GM19372 (cell line): ENCODE results near the gene UGCG.
"Not testable (repeated sequence)": the region's sequence is repeated elsewhere in the genome, so short reads cannot be mapped to it uniquely, and the experiment has no call there.

ENCODE experiments used
- ATAC-seq: cut with Tn5 transposase; IDR thresholded peaks from one replicate; pipeline ENCODE4 v1.9.1; 2021; ENCODE audit warnings: mild to moderate bottlenecking, low read depth, moderate library complexity; ENCODE audit not compliant: unreplicated experiment

The UGCG gene

DNA sequence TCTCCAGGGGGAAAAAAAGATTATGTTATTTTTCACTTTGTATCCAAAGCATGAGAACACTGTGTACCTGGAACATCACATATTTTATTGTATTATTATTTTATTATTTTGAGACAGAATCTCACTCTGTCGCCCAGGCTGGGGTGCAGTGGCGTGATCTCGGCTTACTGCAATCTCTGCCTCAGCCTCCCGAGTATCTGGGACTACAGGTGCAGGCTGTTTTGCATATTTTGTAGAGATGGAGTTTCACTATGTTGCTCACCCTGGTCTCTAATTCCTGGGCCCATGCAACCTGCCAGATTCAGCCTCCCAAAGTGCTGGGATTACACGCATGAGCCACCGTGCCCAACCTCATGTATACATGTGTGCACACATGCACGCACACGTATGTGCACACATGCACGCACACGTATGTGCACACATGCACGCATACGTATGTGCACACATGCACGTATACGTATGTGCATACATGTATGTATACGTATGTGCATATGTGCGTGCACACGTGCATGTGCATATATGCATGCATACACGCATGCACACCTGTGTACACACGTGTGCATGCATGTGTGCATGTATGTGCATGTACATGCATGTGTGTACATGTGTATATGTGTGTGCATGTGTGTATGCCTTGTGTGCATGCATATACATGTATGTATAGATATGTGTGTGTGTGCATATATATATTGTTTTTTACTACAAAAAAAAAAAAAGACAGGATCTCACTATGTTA, 9.5 kb upstream of the UGCG start:
- ATAC-seq = no peak

DNA sequence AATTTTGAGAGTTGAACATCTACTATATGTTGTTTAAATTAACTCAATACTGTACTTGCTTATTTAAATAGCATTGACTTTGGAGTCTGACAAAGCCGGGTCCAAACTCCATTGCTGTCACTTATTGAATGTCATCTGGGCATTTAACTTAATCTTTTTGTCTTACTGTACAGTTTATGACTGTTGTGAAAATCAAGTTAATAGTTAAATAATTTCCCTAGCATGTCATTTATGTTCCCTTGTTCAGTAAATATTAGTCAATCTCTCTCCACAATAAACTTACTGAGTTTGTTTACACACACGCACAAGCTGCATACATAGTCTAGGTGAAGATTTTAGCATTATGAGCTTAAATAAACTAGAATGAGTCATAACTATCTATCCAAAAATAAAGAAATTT, 6.3 kb upstream of the UGCG start:
- ATAC-seq = no peak

DNA sequence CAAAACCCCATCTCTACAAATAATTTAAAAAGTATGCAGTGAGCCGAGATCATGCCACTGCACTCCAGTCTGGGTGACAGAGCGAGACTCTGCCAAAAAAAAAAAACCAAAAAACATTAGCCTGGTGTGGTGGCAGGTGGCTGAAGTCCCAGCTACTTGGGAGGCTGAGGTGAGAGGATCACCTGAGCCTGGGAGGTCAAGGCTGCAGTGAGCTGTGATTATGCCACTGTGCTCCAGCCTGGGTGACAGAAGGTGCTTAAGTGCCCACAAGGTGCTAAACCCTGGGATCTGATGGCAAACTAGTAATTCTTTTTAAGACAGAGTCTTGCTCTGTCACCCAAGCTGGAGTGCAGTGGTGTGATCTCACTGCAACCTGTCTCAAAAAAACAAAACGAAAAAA, 5.7 kb upstream of the UGCG start:
- not testable (repeated sequence) for ATAC-seq

DNA sequence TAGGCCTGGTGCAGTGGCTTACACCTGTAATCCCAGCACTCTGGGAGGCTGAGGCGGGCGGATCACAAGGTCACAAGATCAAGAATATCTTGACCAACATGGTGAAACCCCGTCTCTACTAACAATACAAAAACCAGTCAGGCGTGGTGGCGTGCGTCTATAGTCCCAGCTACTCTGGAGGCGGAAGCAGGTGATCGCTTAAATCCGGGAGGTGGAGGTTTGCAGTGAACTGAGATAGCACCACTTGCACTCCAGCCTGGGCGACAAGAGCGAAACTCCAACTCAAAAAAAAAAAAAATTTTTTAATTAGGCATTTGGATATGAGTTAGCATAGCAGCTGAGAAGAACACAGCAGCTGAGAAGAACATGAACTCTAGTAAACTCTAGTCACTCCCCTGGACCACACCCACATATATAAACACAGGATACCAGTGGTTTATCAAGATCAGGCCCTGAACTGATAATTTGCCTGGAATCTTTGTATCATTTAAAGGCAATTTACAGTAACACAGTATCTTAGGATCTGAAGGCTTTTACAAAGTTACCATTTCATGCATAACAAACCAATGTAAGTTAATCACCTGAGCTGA, 4.6 kb upstream of the UGCG start:
- ATAC-seq = no peak

DNA sequence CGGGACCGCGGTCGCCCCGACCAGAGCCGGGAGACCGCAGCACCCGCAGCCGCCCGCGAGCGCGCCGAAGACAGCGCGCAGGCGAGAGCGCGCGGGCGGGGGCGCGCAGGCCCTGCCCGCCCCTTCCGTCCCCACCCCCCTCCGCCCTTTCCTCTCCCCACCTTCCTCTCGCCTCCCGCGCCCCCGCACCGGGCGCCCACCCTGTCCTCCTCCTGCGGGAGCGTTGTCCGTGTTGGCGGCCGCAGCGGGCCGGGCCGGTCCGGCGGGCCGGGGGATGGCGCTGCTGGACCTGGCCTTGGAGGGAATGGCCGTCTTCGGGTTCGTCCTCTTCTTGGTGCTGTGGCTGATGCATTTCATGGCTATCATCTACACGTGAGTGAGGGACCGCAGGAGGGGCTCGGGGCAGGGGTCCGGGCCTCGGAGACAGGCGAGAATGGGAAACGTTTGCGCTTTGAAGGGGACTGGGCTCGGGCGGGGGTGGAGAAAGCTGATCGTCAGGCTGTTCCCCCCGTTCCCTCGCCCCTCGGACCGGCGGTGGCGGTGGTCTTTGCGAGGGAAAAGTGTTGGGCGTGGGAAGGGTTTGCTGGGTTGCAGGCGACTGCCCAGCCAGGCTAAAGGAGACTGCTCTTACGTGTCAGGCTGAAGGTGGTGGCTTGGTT, 457 bp downstream of the UGCG start:
- ATAC-seq = peak; percentile 43

DNA sequence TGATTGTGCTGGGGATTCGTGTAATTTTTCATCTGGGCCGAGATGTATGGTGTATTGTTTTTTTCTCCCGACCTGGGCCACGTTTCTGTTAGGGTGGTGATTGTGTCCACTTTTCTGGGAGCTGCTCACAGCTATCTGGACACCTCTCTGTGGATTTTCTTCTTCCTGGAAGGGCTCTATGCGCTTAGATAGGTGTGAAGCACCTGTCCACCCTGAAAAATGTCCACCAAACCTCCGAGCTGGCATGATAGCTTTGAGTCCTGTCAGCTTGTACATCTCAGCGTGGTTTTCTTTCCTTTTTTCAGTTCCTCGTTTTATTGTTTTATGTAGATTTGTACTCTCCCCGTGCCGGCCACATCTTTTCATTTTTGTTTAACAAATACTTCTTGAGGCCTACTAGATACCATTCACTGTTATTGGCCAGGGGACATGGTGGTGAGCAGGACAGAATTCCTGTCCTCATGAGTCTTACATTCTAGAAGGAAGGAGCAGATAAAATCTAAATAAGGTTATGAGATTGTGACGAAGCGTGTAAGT, 1.1 kb downstream of the UGCG start:
- ATAC-seq = no peak

DNA sequence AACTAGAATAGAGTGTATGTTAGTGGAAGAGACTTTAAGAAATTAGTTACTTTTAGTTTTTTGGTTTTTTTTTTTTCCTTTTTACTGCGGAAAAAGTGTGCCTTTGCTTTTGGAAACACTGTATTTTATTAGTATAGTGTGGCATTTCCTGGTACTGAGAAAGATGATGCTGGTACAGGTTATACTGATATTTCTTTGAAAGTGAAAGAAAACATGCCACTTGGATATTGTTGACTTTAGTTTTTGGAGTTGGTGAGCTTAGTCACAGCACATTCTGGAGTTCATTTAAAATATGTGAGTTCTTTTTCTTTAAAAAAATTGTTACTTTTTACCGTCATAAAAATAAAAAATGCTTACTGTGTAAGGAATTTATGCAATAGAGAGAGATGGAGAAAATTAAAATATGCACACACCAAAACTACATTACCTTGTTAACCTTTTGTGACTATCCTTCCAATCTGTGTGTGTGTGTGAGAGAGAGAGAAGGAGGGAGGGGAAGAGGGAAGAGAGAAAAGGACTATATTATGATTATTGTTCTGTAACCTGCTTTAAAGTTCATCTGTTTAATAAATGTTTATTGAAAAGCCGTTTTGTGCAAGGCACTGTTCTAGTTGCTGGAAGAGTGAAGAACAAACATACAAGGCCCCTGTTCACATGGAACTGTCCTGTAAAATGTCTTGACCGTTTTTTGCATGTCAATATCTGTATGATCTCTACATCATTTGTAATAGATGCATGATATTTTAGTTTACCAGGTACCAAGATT, 1.9 kb downstream of the UGCG start:
- no peak for ATAC-seq

DNA sequence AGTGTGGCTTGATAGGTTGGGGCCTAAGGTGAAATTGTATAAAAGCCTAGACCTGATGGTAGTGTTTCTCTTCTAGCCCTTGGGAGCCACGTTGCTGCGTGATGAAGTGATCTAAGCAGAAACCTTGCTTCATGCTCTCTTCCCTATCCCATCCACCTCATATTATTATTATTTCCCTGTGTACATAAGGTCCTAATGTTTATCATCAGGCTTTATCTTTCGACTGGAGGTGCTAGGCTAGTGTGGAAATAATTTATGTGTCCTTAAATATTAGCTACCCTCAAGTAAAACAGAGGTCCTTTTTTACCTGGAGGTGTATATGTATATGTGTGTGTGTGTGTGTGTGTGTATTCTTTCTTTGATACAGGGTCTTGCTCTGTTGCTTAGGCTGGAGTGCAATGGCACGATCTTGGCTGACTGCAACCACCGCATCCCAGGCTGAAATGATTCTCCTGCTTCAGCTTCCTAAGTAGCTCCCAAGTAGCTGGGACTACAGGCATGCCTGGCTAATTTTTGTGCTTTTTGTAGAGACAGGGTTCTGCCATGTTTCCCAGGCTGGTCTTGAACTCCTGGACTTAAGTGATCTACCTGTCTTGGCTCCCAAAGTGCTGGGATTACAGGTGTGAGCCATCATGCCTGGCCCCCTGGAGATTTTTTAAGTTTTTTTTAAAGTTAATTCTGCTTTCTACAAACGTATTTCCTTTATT, 3.7 kb downstream of the UGCG start:
- no peak for ATAC-seq

DNA sequence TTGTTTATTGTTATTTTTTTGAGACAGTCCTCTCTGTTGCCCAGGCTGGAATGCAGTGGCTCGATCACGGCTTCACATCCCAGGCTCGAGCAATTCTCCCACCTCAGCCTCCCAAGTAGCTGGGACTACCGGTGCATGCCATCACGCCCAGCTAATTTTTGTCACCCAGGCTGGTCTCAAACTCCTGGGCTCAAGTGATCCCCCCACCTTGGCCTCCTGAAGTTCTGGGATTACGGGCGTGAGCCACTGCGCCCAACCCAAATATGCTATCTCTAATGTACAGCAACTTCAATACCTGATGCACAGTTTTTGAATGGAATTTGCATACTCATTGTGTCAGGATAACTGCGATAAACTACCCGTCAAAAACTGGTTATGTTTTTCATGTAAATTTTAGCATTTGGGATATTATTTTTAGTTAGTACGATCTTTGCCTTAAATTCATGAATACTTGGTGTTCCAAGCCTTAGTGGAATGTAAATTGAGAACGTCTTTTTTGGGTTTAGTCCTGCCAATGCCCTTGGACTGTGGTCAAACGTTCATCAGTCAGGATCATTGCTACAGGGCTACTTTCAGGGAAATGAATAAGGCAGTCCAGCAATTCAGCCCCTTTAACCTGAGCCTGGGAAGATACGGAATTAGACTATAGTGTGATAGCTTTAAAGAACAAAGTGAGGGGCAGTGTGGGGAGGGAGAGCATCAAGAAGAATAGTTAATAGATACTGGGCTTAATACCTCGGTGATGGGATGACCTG, 4.4 kb downstream of the UGCG start:
- ATAC-seq = no peak

DNA sequence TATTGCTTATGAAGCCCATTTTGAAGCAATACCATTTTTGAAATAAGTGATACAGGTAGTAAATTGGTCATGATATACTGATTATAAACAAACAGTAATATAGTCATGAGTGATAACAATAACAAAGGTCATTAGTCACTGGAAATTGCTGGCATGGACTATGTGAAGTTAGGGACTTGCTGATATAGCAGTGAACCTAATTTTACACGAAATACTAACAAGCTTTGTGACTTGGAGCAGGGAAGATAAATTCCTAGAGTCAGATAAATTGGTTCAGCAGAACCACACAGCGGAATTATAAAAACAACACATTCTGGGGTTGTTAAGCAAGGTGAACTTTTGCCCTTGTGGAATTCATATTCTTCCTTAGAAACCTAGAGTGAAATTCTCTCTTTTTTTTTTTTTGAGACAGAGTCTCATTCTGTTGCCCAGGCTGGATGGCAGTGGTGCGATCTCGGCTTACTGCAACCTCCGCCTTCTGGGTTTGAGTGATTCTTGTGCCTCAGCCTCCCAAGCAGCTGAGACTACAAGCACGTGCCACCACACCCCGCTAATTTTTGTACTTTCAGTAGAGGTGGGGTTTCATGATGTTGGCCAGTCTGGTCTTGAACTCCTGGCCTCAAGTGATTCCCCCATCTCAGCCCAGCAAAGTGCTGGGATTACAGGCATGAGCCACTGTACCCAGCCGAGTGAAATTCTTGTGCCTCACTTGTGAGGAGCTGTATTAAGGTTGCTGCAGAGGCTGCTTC, 6.0 kb downstream of the UGCG start:
- ATAC-seq = no peak

DNA sequence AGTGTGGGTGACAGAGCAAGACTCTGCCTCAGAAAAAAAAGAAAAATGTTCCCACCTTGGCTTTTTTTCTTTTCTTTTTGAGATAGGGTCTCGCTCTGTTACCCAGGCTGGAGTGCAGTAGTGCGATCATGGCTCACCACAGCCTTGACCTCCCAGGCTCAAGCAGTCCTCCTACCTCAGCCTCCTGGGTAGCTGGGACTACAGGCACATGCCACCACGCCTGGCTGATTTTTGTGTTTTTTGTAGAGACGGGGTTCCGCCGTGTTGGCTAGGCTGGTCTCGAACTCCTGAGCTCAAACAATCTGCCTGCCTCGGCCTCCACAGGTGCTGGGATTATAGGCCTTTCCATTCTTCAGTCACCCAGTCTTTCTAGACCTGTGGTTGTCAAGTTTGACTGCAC, 6.9 kb downstream of the UGCG start:
- not testable (repeated sequence) for ATAC-seq

DNA sequence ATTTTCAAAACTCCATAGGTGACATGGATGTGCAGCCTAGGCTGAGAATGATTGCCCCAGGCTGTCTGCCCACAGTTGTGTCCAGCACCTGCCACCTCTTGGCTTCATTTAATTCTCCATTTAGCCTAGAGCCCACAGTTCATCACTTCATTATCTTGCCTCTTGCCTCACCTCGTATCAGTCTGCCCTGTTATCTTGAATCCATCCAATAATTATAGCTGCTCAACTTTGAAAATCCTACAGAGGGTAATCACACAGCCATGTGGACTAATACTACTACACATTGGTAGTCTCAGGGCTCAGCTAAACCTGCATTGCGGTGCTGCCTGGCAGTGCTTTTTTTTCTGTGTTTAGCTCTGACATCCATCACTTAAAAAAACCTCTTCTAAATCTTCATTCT, 7.4 kb downstream of the UGCG start:
- no peak for ATAC-seq

DNA sequence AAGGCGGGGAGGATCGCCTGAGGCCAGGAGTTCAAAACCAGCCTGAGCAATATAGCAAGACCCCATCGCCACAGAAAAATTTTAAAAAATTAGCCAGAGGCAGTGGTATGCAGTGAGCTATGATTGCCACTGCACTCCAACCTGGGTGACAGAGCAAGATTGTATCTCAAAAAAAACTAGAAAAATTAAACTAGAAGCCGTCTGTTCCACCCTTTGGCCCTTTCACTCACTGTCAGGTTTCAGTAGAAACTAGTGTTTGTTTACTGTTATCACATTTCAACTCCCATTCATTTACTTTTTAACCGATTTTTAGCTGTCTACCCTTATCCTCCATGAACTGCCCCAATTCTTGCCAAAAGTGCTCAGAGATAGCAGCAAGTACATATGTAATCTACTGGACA, 8.3 kb downstream of the UGCG start:
- ATAC-seq = no peak

DNA sequence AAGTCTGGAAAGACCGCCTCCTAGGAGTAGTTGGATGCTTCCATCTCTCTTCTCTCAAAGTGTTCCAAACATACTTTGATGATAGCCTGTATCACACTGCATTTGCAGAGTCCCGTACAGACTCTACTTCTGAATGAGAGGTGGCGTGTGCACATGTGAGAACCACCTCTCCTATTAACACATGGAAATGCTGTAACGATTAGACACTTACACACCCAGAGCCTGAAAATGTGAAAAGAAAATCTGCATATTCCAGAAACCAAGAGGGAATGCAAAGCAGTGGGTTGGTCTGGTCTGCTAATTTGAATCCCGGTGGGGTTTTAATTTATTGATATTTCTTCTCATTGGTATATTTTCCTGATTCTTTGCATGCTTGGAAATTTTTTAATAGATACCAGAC, 10.5 kb downstream of the UGCG start:
- ATAC-seq = no peak

DNA sequence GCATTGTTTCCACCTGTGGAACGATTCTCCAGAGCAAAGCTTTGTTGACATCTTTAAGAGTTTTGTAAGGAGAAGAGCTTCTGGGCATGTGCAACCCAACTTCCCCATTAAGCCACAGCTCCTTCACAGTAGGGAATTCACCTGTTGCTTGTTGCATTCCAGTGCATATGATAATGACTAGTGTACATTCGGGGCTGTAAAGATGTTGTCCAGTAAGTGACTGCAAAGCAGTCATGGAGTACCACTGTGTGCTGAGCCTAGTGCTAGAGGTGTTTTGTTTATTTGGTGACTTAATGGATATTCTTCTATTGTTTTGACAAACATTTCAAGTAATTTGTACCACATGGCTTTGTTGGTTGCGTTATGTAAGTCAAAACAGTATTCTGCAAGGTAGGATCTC, 12.8 kb downstream of the UGCG start:
- no peak for ATAC-seq

DNA sequence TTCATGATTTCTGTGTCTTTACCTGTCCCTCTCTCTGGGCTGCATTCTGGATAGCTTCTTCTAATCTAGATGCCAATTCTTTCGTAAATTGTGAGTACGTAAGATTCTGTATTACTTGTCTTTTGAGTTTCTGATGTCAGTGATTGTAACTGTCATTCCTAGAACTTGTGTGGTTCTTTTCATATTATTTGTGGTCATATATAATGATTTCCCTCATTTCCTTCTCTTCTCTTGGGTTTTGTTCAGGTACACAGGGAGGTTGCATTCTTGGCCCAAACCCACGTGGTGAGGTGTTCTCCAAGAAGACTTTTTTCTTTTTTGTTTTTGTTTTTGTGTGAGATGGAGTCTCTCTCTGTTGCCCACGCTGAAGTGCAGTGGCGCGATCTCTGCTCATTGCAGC, 13.8 kb downstream of the UGCG start:
- ATAC-seq = no peak

DNA sequence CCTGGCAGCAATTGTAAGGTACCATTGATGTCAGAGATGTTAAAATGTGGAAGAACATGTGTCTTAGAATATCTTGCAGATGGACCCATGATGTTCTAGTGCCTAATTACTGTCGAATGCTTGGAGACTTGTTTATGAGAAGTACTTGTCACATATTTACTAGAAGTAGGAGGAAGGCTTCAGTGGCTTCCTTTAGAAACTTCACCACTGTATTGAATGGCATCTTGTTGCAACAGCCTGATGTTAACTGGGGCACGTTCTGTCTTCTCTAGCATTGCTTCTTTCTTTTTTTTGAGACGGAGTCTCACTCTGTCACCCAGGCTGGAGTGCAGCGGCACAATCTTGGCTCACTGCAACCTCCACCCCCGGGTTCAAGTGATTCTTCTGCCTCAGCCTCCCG, 16.5 kb downstream of the UGCG start:
- no peak for ATAC-seq

DNA sequence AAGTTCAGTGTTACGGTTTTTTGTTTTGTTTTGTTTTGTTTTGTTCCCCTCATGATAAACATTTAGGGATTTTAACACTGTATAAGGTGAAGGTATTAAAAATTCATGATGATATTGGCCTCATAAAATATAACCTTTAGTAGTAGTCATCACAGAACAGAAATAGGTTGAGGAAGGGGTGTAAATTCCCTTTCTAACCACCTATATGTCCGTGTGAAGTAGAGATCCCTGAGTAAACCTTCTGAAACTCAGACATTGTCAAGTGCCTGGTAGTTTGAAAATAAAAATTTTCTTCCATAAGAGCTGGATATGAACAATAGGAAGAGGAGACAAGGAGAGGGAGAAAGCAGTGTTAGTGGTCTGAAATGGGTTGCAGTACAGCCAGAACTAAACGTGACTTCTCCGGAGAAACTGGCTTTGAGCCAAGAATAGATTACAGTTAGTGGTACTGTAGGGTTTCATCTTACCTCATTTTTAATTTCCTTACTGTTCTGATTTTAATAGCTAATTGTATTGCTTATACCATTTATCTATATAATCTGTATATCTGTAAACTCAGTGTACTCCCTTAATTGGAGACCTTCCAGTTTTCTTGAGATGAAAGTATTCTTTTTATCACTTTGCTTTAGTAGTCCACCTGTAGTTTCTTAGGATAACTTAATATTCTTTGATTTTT, 18.3 kb downstream of the UGCG start:
- ATAC-seq = no peak

DNA sequence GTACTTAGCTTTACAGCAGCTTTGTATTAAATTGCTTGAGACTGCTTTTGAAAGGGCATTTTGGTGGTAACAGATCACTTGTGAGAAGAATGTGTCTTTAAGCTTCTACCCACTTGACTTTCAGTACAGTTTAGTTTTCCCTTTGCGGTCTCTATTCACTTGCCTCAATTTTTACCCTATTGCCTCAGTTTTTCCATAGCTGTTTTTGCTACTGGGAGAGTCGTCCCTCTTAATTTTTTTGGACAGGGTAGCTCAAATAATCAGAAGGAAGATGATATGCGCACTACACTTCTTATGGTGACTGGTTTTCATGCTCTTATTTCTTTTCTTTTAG, 18.8 kb downstream of the UGCG start:
- ATAC-seq = no peak
